H1 (cell line): ENCODE measurements around the gene SMARCA2. TPM values are rescaled to one million over a fixed set of nuclear protein-coding genes. Genes with fewer than 3 reads are reported as not detected.

Experiments
- CTCF ChIA-PET: fragments of 300-600 bp; sonication (Branson Sonifier 250); formaldehyde crosslinking; loops from one replicate; lab custom pipeline; 2021; ENCODE audit not compliant: partially characterized antibody; lab: Charles Lee
- POLR2A ChIA-PET: fragments of 300-600 bp; sonication (Branson Sonifier 250); formaldehyde crosslinking; loops from one replicate; lab custom pipeline; 2021; ENCODE audit warnings: inconsistent platforms; ENCODE audit not compliant: partially characterized antibody; lab: Charles Lee
- DNase-seq, 2 experiments: peaks; one replicate each; pipeline versions ENCODE4 v3.0.0 to v3.0.0-alpha.2; 2010 to 2022; ENCODE audit warnings: low spot score in 2 of 2, low read depth in 1 of 2, mixed read lengths in 1 of 2
- FAIRE-seq: peaks from 2 replicates; lab custom pipeline; 2011; peaks lifted over from hg19 to GRCh38; lab: Jason Lieb, UNC
- H2AFZ ChIP-seq: 2 replicates; pipeline ENCODE4 v1.8.1; 2012; ENCODE audit warnings: low read length, inconsistent platforms
- H2AK5ac ChIP-seq: 2 replicates; pipeline ENCODE4 v1.6.1; 2013; ENCODE audit warnings: low read depth, low read length
- H2BK120ac ChIP-seq: replicated peaks from 2 replicates; pipeline ENCODE3; 2013; ENCODE audit warnings: low read depth, low read length, inconsistent platforms
- H2BK12ac ChIP-seq: 2 replicates; pipeline ENCODE4 v1.6.1; 2013; ENCODE audit warnings: low read depth, low read length
- H2BK15ac ChIP-seq: 2 replicates; pipeline ENCODE4 v1.6.1; 2013; ENCODE audit warnings: low read length
- H2BK20ac ChIP-seq: 2 replicates; pipeline ENCODE4 v1.6.1; 2013; ENCODE audit warnings: low read length
- H2BK5ac ChIP-seq: 2 replicates; pipeline ENCODE4 v1.6.1; 2013; ENCODE audit warnings: low read depth, low read length
- H3K14ac ChIP-seq: 2 replicates; pipeline ENCODE4 v1.6.1; 2013; ENCODE audit warnings: inconsistent platforms; ENCODE audit not compliant: insufficient read length
- H3K18ac ChIP-seq: 2 replicates; pipeline ENCODE4 v1.6.1; 2013; ENCODE audit warnings: low read length; ENCODE audit errors: extremely low read depth
- H3K23ac ChIP-seq: 2 replicates; pipeline ENCODE4 v1.6.1; 2013; ENCODE audit warnings: inconsistent platforms; ENCODE audit not compliant: insufficient read length
- H3K23me2 ChIP-seq: 2 replicates; pipeline ENCODE4 v1.6.1; 2013; ENCODE audit warnings: low read depth, low read length
- H3K27ac ChIP-seq: 2 replicates; pipeline ENCODE4 v1.6.1; 2011; ENCODE audit warnings: low read depth, low read length, inconsistent platforms
- H3K27me3 ChIP-seq, 4 experiments: replicated peaks in 1 of 4; 1 replicate in 1 of 4; 2 replicates in 3 of 4; pipeline versions ENCODE4 v1.6.1 to v1.8.1; 2011 to 2013; ENCODE audit warnings: low read length in 3 of 4, mild to moderate bottlenecking in 3 of 4, inconsistent platforms in 2 of 4, mixed read lengths in 2 of 4, moderate library complexity in 1 of 4; ENCODE audit not compliant: control insufficient read depth in 3 of 4, insufficient read depth in 3 of 4; ENCODE audit errors: extremely low read depth in 1 of 4
- H3K36me3 ChIP-seq, 4 experiments: 2 replicates each; pipeline versions ENCODE4 v1.6.1 to v1.8.1; 2011 to 2013; ENCODE audit warnings: mild to moderate bottlenecking in 4 of 4, low read length in 3 of 4, moderate library complexity in 2 of 4, control low read depth in 1 of 4, inconsistent platforms in 1 of 4; ENCODE audit not compliant: insufficient read depth in 4 of 4, control insufficient read depth in 2 of 4
- H3K4ac ChIP-seq: replicated peaks from 2 replicates; pipeline ENCODE3; 2013; ENCODE audit warnings: low read length, low read depth, mixed read lengths, inconsistent platforms; ENCODE audit not compliant: insufficient read length
- H3K4me1 ChIP-seq, 4 experiments: replicated peaks in 1 of 4; 1 replicate in 1 of 4; 2 replicates in 3 of 4; pipeline versions ENCODE4 v1.6.1 to v1.8.1; 2011 to 2013; ENCODE audit warnings: low read length in 3 of 4, inconsistent platforms in 2 of 4, mixed read lengths in 1 of 4; ENCODE audit not compliant: insufficient read depth in 4 of 4, control insufficient read depth in 3 of 4
- H3K4me2 ChIP-seq, 2 experiments: 2 replicates each; pipeline versions ENCODE4 v1.6.1 to v1.8.1; 2011 to 2013; ENCODE audit warnings: low read depth in 2 of 2, low read length in 2 of 2, control low read depth in 1 of 2, inconsistent platforms in 1 of 2, mild to moderate bottlenecking in 1 of 2; ENCODE audit not compliant: insufficient read depth in 1 of 2
- H3K4me3 ChIP-seq, 4 experiments: fragments of 200-600, 300-600 bp in 1 of 4; sonication (generic), shearing (Covaris generic), sonication (Bioruptor Twin) in 1 of 4; 2 replicates each; pipeline versions ENCODE4 v1.5.1 to v1.8.1; 2011 to 2016; ENCODE audit warnings: low read length in 4 of 4, low read depth in 3 of 4, control low read depth in 2 of 4, inconsistent platforms in 2 of 4, mild to moderate bottlenecking in 2 of 4, mixed read lengths in 1 of 4, moderate library complexity in 1 of 4; ENCODE audit not compliant: insufficient read depth in 2 of 4; ENCODE audit errors: extremely low read depth in 1 of 4
- H3K56ac ChIP-seq: replicated peaks from 2 replicates; pipeline ENCODE3; 2013; ENCODE audit warnings: low read depth, mild to moderate bottlenecking, mixed read lengths, low read length, inconsistent platforms; ENCODE audit not compliant: insufficient read length
- H3K79me1 ChIP-seq: 2 replicates; pipeline ENCODE4 v1.6.1; 2013; ENCODE audit warnings: low read depth, low read length, control low read depth
- H3K79me2 ChIP-seq, 2 experiments: 2 replicates each; pipeline versions ENCODE4 v1.6.1 to v1.8.1; 2012 to 2013; ENCODE audit warnings: low read length in 2 of 2, mild to moderate bottlenecking in 2 of 2, inconsistent platforms in 1 of 2; ENCODE audit not compliant: insufficient read depth in 2 of 2, control insufficient read depth in 1 of 2
- H3K9ac ChIP-seq, 4 experiments: replicated peaks in 1 of 4; 1 replicate in 1 of 4; 2 replicates in 3 of 4; pipeline versions ENCODE4 v1.6.1 to v1.8.1; 2011 to 2013; ENCODE audit warnings: low read depth in 3 of 4, low read length in 3 of 4, control low read depth in 2 of 4, mild to moderate bottlenecking in 2 of 4, moderate library complexity in 2 of 4, inconsistent platforms in 1 of 4; ENCODE audit errors: extremely low read depth in 1 of 4
- H3K9me3 ChIP-seq, 2 experiments: 2 replicates each; pipeline versions ENCODE4 v1.6.1 to v1.8.1; 2012 to 2013; ENCODE audit warnings: mild to moderate bottlenecking in 2 of 2, moderate library complexity in 2 of 2, control low read depth in 1 of 2, inconsistent platforms in 1 of 2, low read depth in 1 of 2, low read length in 1 of 2, mixed read lengths in 1 of 2; ENCODE audit not compliant: insufficient read depth in 2 of 2
- H4K20me1 ChIP-seq, 2 experiments: replicated peaks in 1 of 2; 2 replicates each; pipeline versions ENCODE3 to v1.8.1; 2011 to 2013; ENCODE audit warnings: inconsistent platforms in 2 of 2, low read length in 2 of 2, mild to moderate bottlenecking in 1 of 2; ENCODE audit not compliant: insufficient read depth in 2 of 2, control insufficient read depth in 1 of 2
- H4K5ac ChIP-seq: 2 replicates; pipeline ENCODE4 v1.6.1; 2013; ENCODE audit warnings: low read length, low read depth, mixed read lengths, inconsistent platforms; ENCODE audit not compliant: insufficient read length
- H4K8ac ChIP-seq: 2 replicates; pipeline ENCODE4 v1.8.0; 2013; ENCODE audit warnings: mild to moderate bottlenecking, moderate library complexity, low read length, inconsistent platforms; ENCODE audit not compliant: insufficient read depth; ENCODE audit errors: extremely low read depth
- H4K91ac ChIP-seq: replicated peaks from 2 replicates; pipeline ENCODE3; 2013; ENCODE audit warnings: low read length, mixed read lengths, inconsistent platforms; ENCODE audit not compliant: insufficient read length
- ATF3 ChIP-seq: IDR thresholded peaks from 2 replicates; pipeline ENCODE4 v1.6.1; 2011; ENCODE audit warnings: low read depth, mild to moderate bottlenecking, low read length; ENCODE audit not compliant: insufficient read depth
- CREB1 ChIP-seq: IDR thresholded peaks from 2 replicates; pipeline ENCODE4 v1.6.1; 2012; ENCODE audit warnings: inconsistent platforms
- CTBP2 ChIP-seq: IDR thresholded peaks from 2 replicates; pipeline ENCODE4 v1.7.0; 2011; ENCODE audit warnings: borderline replicate concordance, mild to moderate bottlenecking, moderate library complexity, mixed read lengths, low read length; ENCODE audit not compliant: insufficient read depth, insufficient read length
- CTCF ChIP-seq, 3 experiments: IDR thresholded peaks; 1 replicate in 2 of 3; 2 replicates in 1 of 3; pipeline versions ENCODE4 v1.5.1 to v1.6.1; 2011; ENCODE audit warnings: low read length in 3 of 3, mild to moderate bottlenecking in 3 of 3, inconsistent platforms in 2 of 3, low read depth in 1 of 3, moderate library complexity in 1 of 3; ENCODE audit not compliant: insufficient read depth in 1 of 3; ENCODE audit errors: control extremely low read depth in 1 of 3
- EGR1 ChIP-seq: IDR thresholded peaks from 2 replicates; pipeline ENCODE4 v1.6.1; 2011; ENCODE audit warnings: low read depth, low read length, borderline replicate concordance
- KDM4A ChIP-seq: IDR thresholded peaks from one replicate; pipeline ENCODE4 v1.7.1; 2012; ENCODE audit warnings: low read depth, mild to moderate bottlenecking, moderate library complexity, low read length, inconsistent platforms; ENCODE audit not compliant: severe bottlenecking
- KDM5A ChIP-seq: fragments of 200-600 bp; IDR thresholded peaks from 2 replicates; pipeline ENCODE4 v1.7.1; 2012; ENCODE audit warnings: mild to moderate bottlenecking, low read length, inconsistent platforms, mixed read lengths
- SP4 ChIP-seq: IDR thresholded peaks from 2 replicates; pipeline ENCODE4 v1.6.1; 2012; ENCODE audit warnings: low read length, inconsistent platforms
- SUZ12 ChIP-seq: fragments of 200-600 bp; sonication (generic); IDR thresholded peaks from 2 replicates; pipeline ENCODE4 v1.6.1; 2012; ENCODE audit warnings: mild to moderate bottlenecking, inconsistent platforms, low read length, moderate library complexity, mixed read lengths
- TAF7 ChIP-seq: optimal IDR thresholded peaks from 2 replicates; pipeline ENCODE3; 2011; ENCODE audit warnings: low read depth, mild to moderate bottlenecking, inconsistent platforms, low read length, moderate library complexity, borderline replicate concordance
- WGBS, 2 experiments: shearing (Covaris generic) in 1 of 2; methylation state at CpG; one replicate each; pipeline versions ENCODE4 v1.1.6 to v1.1.7; 2013 to 2015; ENCODE audit warnings: low lambda C conversion rate in 2 of 2, mixed read lengths in 2 of 2, inconsistent platforms in 1 of 2, low coverage in 1 of 2, missing lambda C conversion rate in 1 of 2; ENCODE audit not compliant: insufficient replicate concordance in 2 of 2, insufficient coverage in 1 of 2, insufficient read length in 1 of 2; ENCODE audit errors: extremely low coverage in 1 of 2, missing lambda C conversion rate in 1 of 2; 5-methylcytosine and 5-hydroxymethylcytosine counted together
- polyA plus RNA-seq, 7 experiments: library from polyadenylated mRNA; depleted of rRNA in 3 of 7; stranded (reverse) in 5 of 7; unstranded in 2 of 7; fragments of >200 nt in 5 of 7; fragments of 200-250 nt in 2 of 7; gene quantifications; 1 replicate in 5 of 7; 2 replicates in 1 of 7; 4 replicates in 1 of 7; pipeline versions ENCODE4 v1.2.1 to v1.2.3, GENCODE V29; 2011 to 2013; ENCODE audit warnings: missing spikeins in 2 of 7, mixed read lengths in 2 of 7
- total RNA-seq: library from RNA; stranded (reverse); fragmentation: NEBNext Ultra II Directional; extraction: Animal tissue kit (Norgen Biotek cat#: 25700); gene quantifications from 2 replicates; pipeline ENCODE4 v1.2.1, GENCODE V29; 2021

Gene SMARCA2
- total and polyA plus RNA-seq, 2 of the 8 experiments (the other 6 are each of a cell fraction or from before 2014, with no cell fraction given), result 6.3 to 21.7 TPM

GRCh38 chr9:2173861-2174260 is 158.7 kb downstream of the SMARCA2 start:
- H2AK5ac ChIP-seq, result no peak overlapping the region
- no peak overlapping the region for H2AFZ ChIP-seq
- H3K27me3 ChIP-seq, result no peaks in the 10 kb centered on the region
- TF ChIP-seq CTCF (IDR thresholded peaks at IDR 0.05; ENCODE audit: control extremely low read depth in 1 of 3, insufficient read depth in 1 of 3, low read depth in 1 of 3, low read length in 3 of 3) (no peak), SP4 (no peak), KDM5A (no peak), CREB1 (no peak), SUZ12 (no peak), KDM4A (no peak), EGR1 (no peak), TAF7 (no peak), ATF3 (no peak), CTBP2 (no peak)

More at GRCh38 chr9:2173861-2174260, 158.7 kb downstream of the SMARCA2 start:
- Histone ChIP-seq H3K4me3 (no peak overlapping the region), H3K9me3 (no peaks in the 10 kb centered on the region), H4K91ac (no peak overlapping the region), H3K36me3 (no peaks in the 10 kb centered on the region), H2BK15ac (no peak overlapping the region), H2BK12ac (no peak overlapping the region), H4K5ac (no peak overlapping the region), H4K20me1 (no peaks in the 10 kb centered on the region), H3K79me2 (no peaks in the 10 kb centered on the region), H3K27ac (no peak overlapping the region), H2BK20ac (no peak overlapping the region), H3K9ac (no peak overlapping the region), H3K4me2 (no peak overlapping the region), H3K23me2 (no peaks in the 10 kb centered on the region), H3K14ac (no peak overlapping the region), H3K56ac (no peak overlapping the region), H2BK120ac (no peak overlapping the region), H3K18ac (no peak overlapping the region), H3K79me1 (no peaks in the 10 kb centered on the region), H4K8ac (no peak overlapping the region), H3K4ac (no peak overlapping the region), H2BK5ac (no peak overlapping the region), H3K4me1 (peaks cover 0 to 7% (median 4%) of the 10 kb centered on the region in 4 experiments; a peak in 4 of 7 replicates), H3K23ac (no peak overlapping the region)
- no peak for FAIRE-seq
- no peak for DNase-seq
- POLR2A ChIA-PET, result no interaction called here
- 89% methylated on average over 6 of the region's 6 CpGs; no CpG with 5 or more reads in 1 of the 2 experiments for WGBS, 2 experiments
- CTCF ChIA-PET, result interaction anchor here (0.6 to 4.1 kb wide), 3 partner anchors 8 to 255 kb away, joined by 3 to 29 read pairs (median 5); no protein-coding TSS in a partner anchor
